Neural cell (in vitro differentiated cells): ENCODE results near the gene TPST2.

ENCODE experiments used
- CTCF ChIP-seq: fragments of 450-650 bp; IDR thresholded peaks from 2 replicates; pipeline ENCODE4 v1.5.1; 2014; ENCODE audit warnings: antibody characterized with exemption, mild to moderate bottlenecking, moderate library complexity; ENCODE audit not compliant: poor library complexity, severe bottlenecking
- EZH2 ChIP-seq: fragments of 200-600, 300-800 bp; shearing (Covaris generic), sonication (generic); IDR thresholded peaks from 2 replicates; pipeline ENCODE4 v1.6.1; 2014; ENCODE audit warnings: antibody characterized with exemption, low read length, borderline replicate concordance, mild to moderate bottlenecking; ENCODE audit not compliant: insufficient read depth, poor library complexity, severe bottlenecking
- POLR2AphosphoS5 ChIP-seq: IDR thresholded peaks from 2 replicates; pipeline ENCODE4 v1.6.1; 2012
- RAD21 ChIP-seq: fragments of 450-650 bp; conservative IDR thresholded peaks from 2 replicates; pipeline ENCODE4 v1.6.1; 2014; ENCODE audit warnings: antibody characterized with exemption, mild to moderate bottlenecking, moderate library complexity
- SMC3 ChIP-seq: fragments of 450-650 bp; conservative IDR thresholded peaks from 2 replicates; pipeline ENCODE4 v1.6.1; 2014; ENCODE audit warnings: antibody characterized with exemption, mild to moderate bottlenecking, moderate library complexity; ENCODE audit not compliant: poor library complexity
- TAF1 ChIP-seq: IDR thresholded peaks from 2 replicates; pipeline ENCODE4 v1.6.1; 2012; ENCODE audit warnings: low read depth

- TF ChIP-seq CTCF (no peak), POLR2AphosphoS5 (no peak), EZH2 (no peak), TAF1 (no peak), RAD21 (no peak), SMC3 (no peak)
These were observed 67.3 kb downstream of the TPST2 start for GRCh38 chr22:26522592-26522991.
